ENCODE results near the gene CLCN3. TPM values are rescaled to one million over a fixed set of nuclear protein-coding genes. Genes with fewer than 3 reads are reported as not detected.

Gene CLCN3
- total RNA-seq, 1 experiment from 2014 or later: 29.1 TPM

GRCh38 chr4:169660929-169661328, 40.6 kb downstream of the CLCN3 start (continued):
- no peak for TF ChIP-seq TP53 (CRISPR knock-in tag; IDR thresholded peaks at IDR 0.05)
- no peak for TF ChIP-seq ZNF416 (CRISPR knock-in tag; IDR thresholded peaks at IDR 0.05)
- no peak for TF ChIP-seq NFE2L1 (CRISPR knock-in tag; IDR thresholded peaks at IDR 0.05)
- TF ChIP-seq ESRRA (CRISPR knock-in tag; IDR thresholded peaks at IDR 0.05; ENCODE audit: borderline replicate concordance): no peak
- TF ChIP-seq MLX (CRISPR knock-in tag; IDR thresholded peaks at IDR 0.05): no peak

DNA sequence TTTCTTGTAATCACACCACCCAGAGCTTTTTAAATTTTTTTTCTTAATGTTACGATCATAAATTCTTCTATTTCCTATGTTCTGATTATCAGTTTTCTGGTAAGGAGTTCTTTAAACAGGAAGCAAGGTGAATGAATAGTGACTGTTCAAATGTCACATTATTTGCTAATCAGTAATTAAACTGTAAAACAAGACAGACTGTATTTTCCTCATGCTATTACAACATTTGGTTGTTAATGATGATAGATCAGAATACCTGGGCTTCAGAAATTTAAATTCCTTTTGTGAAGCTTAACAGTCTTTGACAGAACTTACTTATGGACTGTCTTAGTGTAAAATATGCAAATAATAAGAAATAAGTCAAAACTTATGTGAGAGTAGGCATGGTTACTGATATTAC, 41.4 kb downstream of the CLCN3 start:
- Mint-ChIP-seq H3K9me3 (peaks cover 16% of the 10 kb centered on the region), H3K4me1 (peaks cover 25% of the 10 kb centered on the region), H3K36me3 (peaks cover 15% of the 10 kb centered on the region), H3K27ac (no peak overlapping the region), H3K27me3 (ENCODE audit: low read depth) (no peaks in the 10 kb centered on the region), H3K4me3 (no peak overlapping the region)
- ChIA-PET CTCF (no interaction called here), POLR2A (no interaction called here)
- DNase-seq (ENCODE audit: low spot score) (no peak), ATAC-seq (no peak)
- TF ChIP-seq CBFB (CRISPR knock-in tag; IDR thresholded peaks at IDR 0.05; ENCODE audit: low read depth): no peak
- TF ChIP-seq, protein P1, sequence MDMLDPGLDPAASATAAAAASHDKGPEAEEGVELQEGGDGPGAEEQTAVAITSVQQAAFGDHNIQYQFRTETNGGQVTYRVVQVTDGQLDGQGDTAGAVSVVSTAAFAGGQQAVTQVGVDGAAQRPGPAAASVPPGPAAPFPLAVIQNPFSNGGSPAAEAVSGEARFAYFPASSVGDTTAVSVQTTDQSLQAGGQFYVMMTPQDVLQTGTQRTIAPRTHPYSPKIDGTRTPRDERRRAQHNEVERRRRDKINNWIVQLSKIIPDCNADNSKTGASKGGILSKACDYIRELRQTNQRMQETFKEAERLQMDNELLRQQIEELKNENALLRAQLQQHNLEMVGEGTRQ (CRISPR knock-in tag; IDR thresholded peaks at IDR 0.05): no peak
- TF ChIP-seq IRF2 (CRISPR knock-in tag; IDR thresholded peaks at IDR 0.05; ENCODE audit: borderline replicate concordance, low read depth): no peak
- TF ChIP-seq ZNF121 (CRISPR knock-in tag; IDR thresholded peaks at IDR 0.05): no peak
- no peak for TF ChIP-seq OVOL2 (CRISPR knock-in tag; IDR thresholded peaks at IDR 0.05; ENCODE audit: borderline replicate concordance)
- no peak for TF ChIP-seq GRHL2 (CRISPR knock-in tag; IDR thresholded peaks at IDR 0.05; ENCODE audit: insufficient replicate concordance, severe bottlenecking)
- TF ChIP-seq ZNF263 (CRISPR knock-in tag; IDR thresholded peaks at IDR 0.05; ENCODE audit: low read depth): no peak
- TF ChIP-seq SMAD4 (CRISPR knock-in tag; IDR thresholded peaks at IDR 0.05): no peak

GRCh38 chr4:169662206-169662605, 41.8 kb downstream of the CLCN3 start:
- POLR2A ChIA-PET: no interaction called here
- no peak overlapping the region for H3K4me3 Mint-ChIP-seq
- H3K27me3 Mint-ChIP-seq (ENCODE audit: low read depth): no peaks in the 10 kb centered on the region
- ATAC-seq (no peak), DNase-seq (ENCODE audit: low spot score) (no peak)
- H3K9me3 Mint-ChIP-seq: peaks cover 18% of the 10 kb centered on the region
- peaks cover 18% of the 10 kb centered on the region for H3K36me3 Mint-ChIP-seq
- no peak overlapping the region for H3K27ac Mint-ChIP-seq
- TF ChIP-seq, protein P2, sequence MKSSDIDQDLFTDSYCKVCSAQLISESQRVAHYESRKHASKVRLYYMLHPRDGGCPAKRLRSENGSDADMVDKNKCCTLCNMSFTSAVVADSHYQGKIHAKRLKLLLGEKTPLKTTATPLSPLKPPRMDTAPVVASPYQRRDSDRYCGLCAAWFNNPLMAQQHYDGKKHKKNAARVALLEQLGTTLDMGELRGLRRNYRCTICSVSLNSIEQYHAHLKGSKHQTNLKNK (CRISPR knock-in tag; IDR thresholded peaks at IDR 0.05): no peak
- peaks cover 25% of the 10 kb centered on the region for H3K4me1 Mint-ChIP-seq
- CTCF ChIA-PET: no interaction called here

- POLR2A ChIA-PET: no interaction called here
- peaks cover 23% of the 10 kb centered on the region for H3K4me1 Mint-ChIP-seq
- CTCF ChIA-PET: no interaction called here
- no peak overlapping the region for H3K27ac Mint-ChIP-seq
- H3K27me3 Mint-ChIP-seq (ENCODE audit: low read depth): no peaks in the 10 kb centered on the region
- H3K4me3 Mint-ChIP-seq: no peak overlapping the region
- TF ChIP-seq ZNF121 (CRISPR knock-in tag; IDR thresholded peaks at IDR 0.05): 0 out of 2 replicates have a peak, but pooled peaks have one; percentile 24
- no peak for TF ChIP-seq ZNF317 (CRISPR knock-in tag; IDR thresholded peaks at IDR 0.05; ENCODE audit: borderline replicate concordance, low read depth)
- ATAC-seq (no peak), DNase-seq (ENCODE audit: low spot score) (no peak)
- peaks cover 22% of the 10 kb centered on the region for H3K9me3 Mint-ChIP-seq
- peaks cover 29% of the 10 kb centered on the region for H3K36me3 Mint-ChIP-seq
Observed at GRCh38 chr4:169663402-169663801, 43.0 kb downstream of the CLCN3 start.

GRCh38 chr4:169663831-169664230, 43.5 kb downstream of the CLCN3 start:
- H3K9me3 Mint-ChIP-seq: peaks cover 22% of the 10 kb centered on the region
- H3K27me3 Mint-ChIP-seq (ENCODE audit: low read depth): no peaks in the 10 kb centered on the region
- ATAC-seq: no peak
- H3K4me3 Mint-ChIP-seq: no peak overlapping the region
- CTCF ChIA-PET: no interaction called here
- H3K27ac Mint-ChIP-seq: peak overlapping the region; percentile 33; the same call in 1 of the 2 replicates
- peaks cover 22% of the 10 kb centered on the region for H3K4me1 Mint-ChIP-seq
- POLR2A ChIA-PET: no interaction called here
- peaks cover 29% of the 10 kb centered on the region for H3K36me3 Mint-ChIP-seq
- DNase-seq (ENCODE audit: low spot score): no peak
- TF ChIP-seq SP1 (CRISPR knock-in tag; conservative IDR thresholded peaks at IDR 0.05) (no peak), MYBL2 (CRISPR knock-in tag; IDR thresholded peaks at IDR 0.05) (no peak), USF1 (CRISPR knock-in tag; IDR thresholded peaks at IDR 0.05) (no peak), SMAD4 (CRISPR knock-in tag; IDR thresholded peaks at IDR 0.05) (no peak), CDX4 (CRISPR knock-in tag; IDR thresholded peaks at IDR 0.05; ENCODE audit: borderline replicate concordance) (no peak), ERG (CRISPR knock-in tag; IDR thresholded peaks at IDR 0.05) (no peak), PRRX2 (CRISPR knock-in tag; IDR thresholded peaks at IDR 0.05) (no peak)
- TF ChIP-seq, protein P3, sequence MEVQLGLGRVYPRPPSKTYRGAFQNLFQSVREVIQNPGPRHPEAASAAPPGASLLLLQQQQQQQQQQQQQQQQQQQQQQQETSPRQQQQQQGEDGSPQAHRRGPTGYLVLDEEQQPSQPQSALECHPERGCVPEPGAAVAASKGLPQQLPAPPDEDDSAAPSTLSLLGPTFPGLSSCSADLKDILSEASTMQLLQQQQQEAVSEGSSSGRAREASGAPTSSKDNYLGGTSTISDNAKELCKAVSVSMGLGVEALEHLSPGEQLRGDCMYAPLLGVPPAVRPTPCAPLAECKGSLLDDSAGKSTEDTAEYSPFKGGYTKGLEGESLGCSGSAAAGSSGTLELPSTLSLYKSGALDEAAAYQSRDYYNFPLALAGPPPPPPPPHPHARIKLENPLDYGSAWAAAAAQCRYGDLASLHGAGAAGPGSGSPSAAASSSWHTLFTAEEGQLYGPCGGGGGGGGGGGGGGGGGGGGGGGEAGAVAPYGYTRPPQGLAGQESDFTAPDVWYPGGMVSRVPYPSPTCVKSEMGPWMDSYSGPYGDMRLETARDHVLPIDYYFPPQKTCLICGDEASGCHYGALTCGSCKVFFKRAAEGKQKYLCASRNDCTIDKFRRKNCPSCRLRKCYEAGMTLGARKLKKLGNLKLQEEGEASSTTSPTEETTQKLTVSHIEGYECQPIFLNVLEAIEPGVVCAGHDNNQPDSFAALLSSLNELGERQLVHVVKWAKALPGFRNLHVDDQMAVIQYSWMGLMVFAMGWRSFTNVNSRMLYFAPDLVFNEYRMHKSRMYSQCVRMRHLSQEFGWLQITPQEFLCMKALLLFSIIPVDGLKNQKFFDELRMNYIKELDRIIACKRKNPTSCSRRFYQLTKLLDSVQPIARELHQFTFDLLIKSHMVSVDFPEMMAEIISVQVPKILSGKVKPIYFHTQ (CRISPR knock-in tag; IDR thresholded peaks at IDR 0.05): no peak
